ENCODE results near the gene DCTN2.

Gene DCTN2

DNA sequence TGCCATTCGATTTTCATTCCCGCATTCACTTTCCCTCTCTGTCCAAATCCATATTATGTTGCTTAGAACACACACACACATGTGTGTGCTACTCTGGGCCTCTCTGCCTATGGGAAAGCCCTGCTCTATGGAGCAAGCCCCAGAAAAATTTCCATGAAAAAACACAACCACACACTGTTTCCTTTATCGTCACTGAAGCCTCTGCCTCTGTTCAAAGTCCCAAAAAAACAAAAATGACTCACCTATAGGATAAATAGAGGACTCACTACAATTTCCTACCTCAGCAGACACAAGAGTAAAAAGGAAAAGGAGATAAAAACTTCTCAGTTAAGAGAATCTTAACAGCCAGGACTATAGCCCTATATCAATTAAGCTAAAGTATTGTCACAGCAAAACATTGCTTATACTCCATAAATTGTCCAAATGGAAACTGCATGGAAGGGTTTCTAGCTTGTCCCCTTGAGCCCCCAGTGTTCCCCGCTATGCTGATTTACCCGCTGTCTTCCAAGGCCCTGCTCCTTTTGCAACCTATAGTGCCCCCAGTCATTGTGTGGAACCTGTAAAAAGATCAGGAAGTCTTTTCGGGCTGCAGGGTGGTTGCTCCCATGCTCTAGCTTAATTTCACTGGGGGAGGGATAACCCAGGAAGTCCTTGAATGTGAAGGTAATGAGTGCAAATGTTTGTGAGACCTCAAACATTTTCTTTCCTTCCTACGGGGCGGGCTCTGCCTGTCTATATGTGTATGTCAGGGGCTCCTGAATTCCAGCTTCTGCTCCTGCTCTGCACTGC is 32.9 kb upstream of the DCTN2 start:
- no CpG with 5 or more reads among the region's 8 CpGs for WGBS, 2 donors (ENCODE audit: extremely low coverage in 2 of 2, insufficient read length in 2 of 2, insufficient replicate concordance in 1 of 2)
- H2AK5ac ChIP-seq (ENCODE audit: low read depth, low read length): no peak overlapping the region
- H3K4ac ChIP-seq (ENCODE audit: low read length): no peak overlapping the region

DNA sequence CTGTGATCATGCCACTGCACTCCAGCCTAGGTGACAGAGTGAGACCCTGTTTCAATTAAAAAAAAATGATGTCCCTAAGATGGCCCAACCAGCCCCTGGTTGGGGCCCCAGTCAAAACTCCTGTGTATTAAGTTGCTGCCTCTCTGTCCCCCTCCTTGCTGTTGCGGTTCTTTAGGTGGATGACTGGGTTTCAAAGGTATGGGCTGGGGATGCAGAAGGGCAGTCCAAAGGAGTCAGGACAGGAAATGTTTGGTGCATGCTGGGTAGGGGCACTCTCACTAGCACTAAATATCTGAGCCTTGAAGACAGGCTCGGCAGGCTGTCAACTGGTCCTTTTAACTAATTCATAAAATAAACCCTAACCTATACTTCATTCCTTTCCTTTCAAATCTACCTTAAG is 32.0 kb upstream of the DCTN2 start:
- H4K91ac ChIP-seq (ENCODE audit: low read depth, low read length, poor library complexity): no peak overlapping the region
- no peak overlapping the region for H3K14ac ChIP-seq (ENCODE audit: low read length)
- H2AFZ ChIP-seq (ENCODE audit: low read length): no peak overlapping the region
- H3K9me3 ChIP-seq (replicated peaks in 1 of 2; ENCODE audit: control insufficient read depth in 2 of 2, insufficient read depth in 1 of 2, low read depth in 1 of 2, low read length in 2 of 2): no peaks in the 10 kb centered on the region
- H3K4me1 ChIP-seq (ENCODE audit: control insufficient read depth in 2 of 2, insufficient read depth in 1 of 2, low read depth in 1 of 2, low read length in 2 of 2): no peaks in the 10 kb centered on the region
- no peak overlapping the region for H3K4ac ChIP-seq (ENCODE audit: low read length)
- no peak overlapping the region for H3K23ac ChIP-seq (ENCODE audit: low read depth, low read length, poor library complexity)
- H2BK15ac ChIP-seq (ENCODE audit: low read length): no peak overlapping the region
- no peak overlapping the region for H3K4me3 ChIP-seq (ENCODE audit: low read length in 2 of 2)
- WGBS, 2 donors (ENCODE audit: extremely low coverage in 2 of 2, insufficient read length in 2 of 2, insufficient replicate concordance in 1 of 2): no CpG with 5 or more reads among the region's 2 CpGs
- H3K79me1 ChIP-seq (ENCODE audit: low read depth, low read length): no peaks in the 10 kb centered on the region
- peaks cover 26 to 43% of the 10 kb centered on the region in 2 donors for H3K36me3 ChIP-seq (replicated peaks in 1 of 2; ENCODE audit: control insufficient read depth in 2 of 2, insufficient read depth in 2 of 2, low read length in 2 of 2)
- no peak overlapping the region for H2BK120ac ChIP-seq (ENCODE audit: low read depth, low read length)
- H3K27me3 ChIP-seq (ENCODE audit: control insufficient read depth in 3 of 3, insufficient read depth in 3 of 3, low read depth in 1 of 3, low read length in 3 of 3): no peaks in the 10 kb centered on the region
- no peak overlapping the region for H4K8ac ChIP-seq (ENCODE audit: low read depth, low read length)
- no peak overlapping the region for H2AK5ac ChIP-seq (ENCODE audit: low read depth, low read length)
- no peak overlapping the region for H2BK12ac ChIP-seq (ENCODE audit: low read length)
- no peak for DNase-seq (ENCODE audit: low spot score)
- no peak overlapping the region for H3K9ac ChIP-seq (ENCODE audit: low read depth, low read length, poor library complexity)
- no peak overlapping the region for H3K18ac ChIP-seq (ENCODE audit: low read length)
- H3K4me2 ChIP-seq (ENCODE audit: insufficient read depth, low read length, poor library complexity, severe bottlenecking): no peak overlapping the region
- H2BK5ac ChIP-seq (ENCODE audit: low read length): no peak overlapping the region
- H3K27ac ChIP-seq (replicated peaks; ENCODE audit: low read length): no peak overlapping the region

More for the DNA sequence above, 32.9 kb upstream of the DCTN2 start:
- H4K8ac ChIP-seq (ENCODE audit: low read depth, low read length): no peak overlapping the region
- no peak overlapping the region for H3K4me2 ChIP-seq (ENCODE audit: insufficient read depth, low read length, poor library complexity, severe bottlenecking)
- H2BK5ac ChIP-seq (ENCODE audit: low read length): no peak overlapping the region
- H3K79me1 ChIP-seq (ENCODE audit: low read depth, low read length): no peaks in the 10 kb centered on the region
- no peaks in the 10 kb centered on the region for H3K4me1 ChIP-seq (ENCODE audit: control insufficient read depth in 2 of 2, insufficient read depth in 1 of 2, low read depth in 1 of 2, low read length in 2 of 2)
- H2AFZ ChIP-seq (ENCODE audit: low read length): no peak overlapping the region
- H3K18ac ChIP-seq (ENCODE audit: low read length): no peak overlapping the region
- H3K36me3 ChIP-seq (replicated peaks in 1 of 2; ENCODE audit: control insufficient read depth in 2 of 2, insufficient read depth in 2 of 2, low read length in 2 of 2): peaks cover 27 to 41% of the 10 kb centered on the region in 2 donors
- H4K91ac ChIP-seq (ENCODE audit: low read depth, low read length, poor library complexity): no peak overlapping the region
- DNase-seq (ENCODE audit: low spot score): no peak
- no peak overlapping the region for H3K9ac ChIP-seq (ENCODE audit: low read depth, low read length, poor library complexity)
- H3K23ac ChIP-seq (ENCODE audit: low read depth, low read length, poor library complexity): peak overlapping the region; percentile 56
- no peaks in the 10 kb centered on the region for H3K27me3 ChIP-seq (ENCODE audit: control insufficient read depth in 3 of 3, insufficient read depth in 3 of 3, low read depth in 1 of 3, low read length in 3 of 3)
- H2BK15ac ChIP-seq (ENCODE audit: low read length): no peak overlapping the region
- no peak overlapping the region for H3K27ac ChIP-seq (replicated peaks; ENCODE audit: low read length)
- no peak overlapping the region for H2BK120ac ChIP-seq (ENCODE audit: low read depth, low read length)
- H3K4me3 ChIP-seq (ENCODE audit: low read length in 2 of 2): no peak overlapping the region
- H2BK12ac ChIP-seq (ENCODE audit: low read length): no peak overlapping the region
- no peaks in the 10 kb centered on the region for H3K9me3 ChIP-seq (replicated peaks in 1 of 2; ENCODE audit: control insufficient read depth in 2 of 2, insufficient read depth in 1 of 2, low read depth in 1 of 2, low read length in 2 of 2)
- no peak overlapping the region for H3K14ac ChIP-seq (ENCODE audit: low read length)

DNA sequence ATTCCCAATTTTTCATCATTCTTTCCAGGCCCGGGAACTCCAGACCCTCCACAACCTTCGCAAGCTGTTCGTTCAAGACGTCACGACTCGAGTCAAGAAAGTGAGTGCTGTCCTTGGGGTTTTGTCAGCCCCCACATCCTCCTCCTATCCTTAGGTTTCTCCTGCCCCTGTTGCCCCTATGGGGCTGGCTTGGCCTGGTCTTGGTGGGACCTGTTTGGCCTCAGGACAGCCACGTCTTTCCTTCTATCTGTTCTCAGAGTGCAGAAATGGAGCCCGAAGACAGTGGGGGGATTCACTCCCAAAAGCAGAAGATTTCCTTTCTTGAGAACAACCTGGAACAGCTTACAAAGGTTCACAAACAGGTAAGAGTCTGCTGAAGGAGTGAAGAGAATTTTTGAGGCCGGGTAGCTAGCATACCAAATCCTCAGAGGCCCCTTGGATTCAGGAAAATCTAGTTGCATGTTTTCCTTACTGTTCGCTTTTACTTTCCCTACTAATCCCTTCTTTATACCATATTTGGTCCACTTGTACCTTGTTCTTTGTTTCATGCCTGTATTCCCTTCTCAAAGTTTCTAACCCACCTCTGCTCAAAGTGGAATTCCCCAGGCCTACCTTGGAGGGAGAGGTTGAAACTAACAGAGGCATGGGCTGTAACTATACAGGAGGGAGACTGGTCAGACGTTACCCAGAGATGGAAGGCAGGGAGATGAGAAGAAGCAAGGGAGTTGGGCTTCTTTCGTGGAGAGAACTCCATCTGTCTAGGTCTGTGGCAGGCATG is 31.2 kb upstream of the DCTN2 start:
- Histone ChIP-seq H2BK15ac (ENCODE audit: low read length) (no peak overlapping the region), H3K18ac (ENCODE audit: low read length) (no peak overlapping the region), H3K27ac (replicated peaks; ENCODE audit: low read length) (no peak overlapping the region), H3K79me1 (ENCODE audit: low read depth, low read length) (no peaks in the 10 kb centered on the region), H2AFZ (ENCODE audit: low read length) (no peak overlapping the region), H2AK5ac (ENCODE audit: low read depth, low read length) (no peak overlapping the region), H3K23ac (ENCODE audit: low read depth, low read length, poor library complexity) (no peak overlapping the region), H3K36me3 (replicated peaks in 1 of 2; ENCODE audit: control insufficient read depth in 2 of 2, insufficient read depth in 2 of 2, low read length in 2 of 2) (peaks cover 26 to 43% of the 10 kb centered on the region in 2 donors), H2BK12ac (ENCODE audit: low read length) (no peak overlapping the region), H3K9me3 (replicated peaks in 1 of 2; ENCODE audit: control insufficient read depth in 2 of 2, insufficient read depth in 1 of 2, low read depth in 1 of 2, low read length in 2 of 2) (no peaks in the 10 kb centered on the region), H3K27me3 (ENCODE audit: control insufficient read depth in 3 of 3, insufficient read depth in 3 of 3, low read depth in 1 of 3, low read length in 3 of 3) (no peaks in the 10 kb centered on the region), H4K91ac (ENCODE audit: low read depth, low read length, poor library complexity) (no peak overlapping the region), H2BK5ac (ENCODE audit: low read length) (no peak overlapping the region), H3K14ac (ENCODE audit: low read length) (no peak overlapping the region), H3K4me1 (ENCODE audit: control insufficient read depth in 2 of 2, insufficient read depth in 1 of 2, low read depth in 1 of 2, low read length in 2 of 2) (no peaks in the 10 kb centered on the region), H3K4me2 (ENCODE audit: insufficient read depth, low read length, poor library complexity, severe bottlenecking) (no peak overlapping the region), H3K4me3 (ENCODE audit: low read length in 2 of 2) (no peak overlapping the region), H4K8ac (ENCODE audit: low read depth, low read length) (no peak overlapping the region), H3K9ac (ENCODE audit: low read depth, low read length, poor library complexity) (no peak overlapping the region), H3K4ac (ENCODE audit: low read length) (no peak overlapping the region), H2BK120ac (ENCODE audit: low read depth, low read length) (no peak overlapping the region)
- WGBS, 2 donors (ENCODE audit: extremely low coverage in 2 of 2, insufficient read length in 2 of 2, insufficient replicate concordance in 1 of 2): no CpG with 5 or more reads among the region's 12 CpGs
- no peak for DNase-seq (ENCODE audit: low spot score)

DNA sequence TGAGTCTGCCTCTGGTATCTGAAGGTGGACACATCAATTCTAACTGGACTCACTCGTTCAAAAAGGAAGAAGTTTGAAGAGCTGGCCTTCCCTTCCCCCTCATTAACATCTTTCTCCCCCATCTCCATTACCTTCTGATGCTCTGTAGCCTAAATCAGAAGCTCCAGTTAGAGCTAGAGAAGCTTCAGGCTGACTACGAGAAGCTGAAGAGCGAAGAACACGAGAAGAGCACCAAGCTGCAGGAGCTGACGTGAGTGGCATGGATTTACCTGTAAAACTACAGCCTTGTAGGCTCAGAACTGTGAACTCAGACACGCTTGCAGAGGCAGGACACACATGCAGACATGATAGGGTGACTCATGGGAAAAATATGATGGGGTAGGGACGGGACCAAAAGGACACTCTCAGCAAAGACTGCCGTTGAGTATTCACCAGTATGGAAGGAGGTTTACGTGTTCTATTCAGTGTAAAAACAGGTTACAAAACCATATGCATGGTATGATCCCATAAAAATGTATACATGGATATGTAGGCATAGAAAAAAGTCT is 29.7 kb upstream of the DCTN2 start:
- H3K27ac ChIP-seq (replicated peaks; ENCODE audit: low read length): no peak overlapping the region
- H3K9ac ChIP-seq (ENCODE audit: low read depth, low read length, poor library complexity): no peak overlapping the region
- no peak overlapping the region for H2AFZ ChIP-seq (ENCODE audit: low read length)
- no peak overlapping the region for H3K4ac ChIP-seq (ENCODE audit: low read length)
- no peak overlapping the region for H3K4me2 ChIP-seq (ENCODE audit: insufficient read depth, low read length, poor library complexity, severe bottlenecking)
- no peak overlapping the region for H2BK5ac ChIP-seq (ENCODE audit: low read length)
- no peak overlapping the region for H4K91ac ChIP-seq (ENCODE audit: low read depth, low read length, poor library complexity)
- no peak for DNase-seq (ENCODE audit: low spot score)
- H4K8ac ChIP-seq (ENCODE audit: low read depth, low read length): no peak overlapping the region
- no peak overlapping the region for H3K14ac ChIP-seq (ENCODE audit: low read length)
- no peaks in the 10 kb centered on the region for H3K79me1 ChIP-seq (ENCODE audit: low read depth, low read length)
- no peaks in the 10 kb centered on the region for H3K9me3 ChIP-seq (replicated peaks in 1 of 2; ENCODE audit: control insufficient read depth in 2 of 2, insufficient read depth in 1 of 2, low read depth in 1 of 2, low read length in 2 of 2)
- peaks cover 34 to 53% of the 10 kb centered on the region in 2 donors for H3K36me3 ChIP-seq (replicated peaks in 1 of 2; ENCODE audit: control insufficient read depth in 2 of 2, insufficient read depth in 2 of 2, low read length in 2 of 2)
- H2AK5ac ChIP-seq (ENCODE audit: low read depth, low read length): no peak overlapping the region
- no peak overlapping the region for H2BK15ac ChIP-seq (ENCODE audit: low read length)
- no peaks in the 10 kb centered on the region for H3K27me3 ChIP-seq (ENCODE audit: control insufficient read depth in 3 of 3, insufficient read depth in 3 of 3, low read depth in 1 of 3, low read length in 3 of 3)
- H3K4me3 ChIP-seq (ENCODE audit: low read length in 2 of 2): no peak overlapping the region
- H2BK120ac ChIP-seq (ENCODE audit: low read depth, low read length): no peak overlapping the region
- H2BK12ac ChIP-seq (ENCODE audit: low read length): no peak overlapping the region
- H3K23ac ChIP-seq (ENCODE audit: low read depth, low read length, poor library complexity): no peak overlapping the region
- H3K18ac ChIP-seq (ENCODE audit: low read length): no peak overlapping the region
- WGBS, 2 donors (ENCODE audit: extremely low coverage in 2 of 2, insufficient read length in 2 of 2, insufficient replicate concordance in 1 of 2): no CpG with 5 or more reads among the region's 9 CpGs
- no peaks in the 10 kb centered on the region for H3K4me1 ChIP-seq (ENCODE audit: control insufficient read depth in 2 of 2, insufficient read depth in 1 of 2, low read depth in 1 of 2, low read length in 2 of 2)

All from neuronal stem cell (in vitro differentiated cells).